K562 (cell line): ENCODE results near the gene AHSP. TPM values are rescaled to one million over a fixed set of nuclear protein-coding genes. Genes with fewer than 3 reads are reported as not detected.

Experiments used
- CEBPG ChIP-seq, 3 experiments: fragments of 200-800 bp in 1 of 3; sonication (Bioruptor generic) in 1 of 3; sonication (generic) in 1 of 3; formaldehyde crosslinking in 1 of 3; IDR thresholded peaks in 2 of 3; conservative IDR thresholded peaks in 1 of 3; 2 replicates each; pipeline versions ENCODE4 v1.6.1 to v1.8.0; 2016 to 2022; ENCODE audit warnings: missing compliant biosample characterization in 2 of 3, missing genetic modification characterization in 2 of 3, mild to moderate bottlenecking in 1 of 3, missing genetic modification reagents in 1 of 3
- FOXM1 ChIP-seq, 2 experiments: fragments of 450-650 bp in 1 of 2; sonication (generic) in 1 of 2; formaldehyde crosslinking in 1 of 2; IDR thresholded peaks; 2 replicates each; pipeline versions ENCODE4 v1.6.1 to v1.9.0; 2017 to 2022; ENCODE audit warnings: low read depth in 2 of 2, mild to moderate bottlenecking in 2 of 2, missing genetic modification reagents in 1 of 2, moderate library complexity in 1 of 2
- HMGN3 ChIP-seq: IDR thresholded peaks from 2 replicates; pipeline ENCODE4 v1.6.1; 2011; ENCODE audit warnings: borderline replicate concordance, low read depth, mild to moderate bottlenecking, mixed read lengths, low read length; ENCODE audit not compliant: insufficient read length; ENCODE audit errors: extremely low read depth
- MAFG ChIP-seq: fragments of 450-650 bp; conservative IDR thresholded peaks from 2 replicates; pipeline ENCODE4 v1.6.1; 2016; ENCODE audit warnings: missing genetic modification characterization, missing compliant biosample characterization
- MAZ ChIP-seq, 2 experiments: fragments of 450-650 bp in 1 of 2; sonication (generic) in 1 of 2; formaldehyde crosslinking; IDR thresholded peaks in 1 of 2; conservative IDR thresholded peaks in 1 of 2; 2 replicates each; pipeline versions ENCODE4 v1.4.0 to v1.5.0; 2020; ENCODE audit warnings: mild to moderate bottlenecking in 1 of 2, missing genetic modification reagents in 1 of 2
- PHB2 ChIP-seq: fragments of 450-650 bp; IDR thresholded peaks from 2 replicates; pipeline ENCODE4 v1.6.1; 2017; ENCODE audit warnings: low read depth
- SMARCA5 ChIP-seq: fragments of 450-650 bp; IDR thresholded peaks from 2 replicates; pipeline ENCODE4 v1.6.1; 2016
- SRSF1 ChIP-seq: fragments of 200-400 bp; formaldehyde crosslinking; IDR thresholded peaks from 2 replicates; pipeline ENCODE4 v1.6.1; 2017; ENCODE audit warnings: mild to moderate bottlenecking, low read depth, low read length, moderate library complexity
- STAT6 ChIP-seq: sonication (generic); formaldehyde crosslinking; IDR thresholded peaks from 2 replicates; pipeline ENCODE4 v1.8.1; 2023; ENCODE audit warnings: mild to moderate bottlenecking, missing genetic modification reagents
- TCF7 ChIP-seq: sonication (generic); IDR thresholded peaks from 2 replicates; pipeline ENCODE4 v1.6.1; 2016; ENCODE audit warnings: antibody characterized with exemption, borderline replicate concordance
- UBTF ChIP-seq, 2 experiments: IDR thresholded peaks; 2 replicates each; pipeline ENCODE4 v1.6.1; 2012; ENCODE audit warnings: improper control_type of control experiment in 2 of 2, low read depth in 2 of 2, low read length in 2 of 2, borderline replicate concordance in 1 of 2
- ZBTB9 ChIP-seq: fragments of 450-650 bp; formaldehyde crosslinking; IDR thresholded peaks from 2 replicates; pipeline ENCODE4 v1.4.0; 2020; ENCODE audit warnings: mild to moderate bottlenecking, moderate library complexity
- ZFX ChIP-seq: sonication (generic); formaldehyde crosslinking; IDR thresholded peaks from 2 replicates; pipeline ENCODE4 v1.8.0; 2022; ENCODE audit warnings: mild to moderate bottlenecking, missing genetic modification reagents, moderate library complexity
- ZNF282 ChIP-seq: sonication (generic); formaldehyde crosslinking; IDR thresholded peaks from 2 replicates; pipeline ENCODE4 v1.8.1; 2023; ENCODE audit warnings: missing genetic modification reagents
- polyA plus RNA-seq, 8 experiments: library from polyadenylated mRNA; depleted of rRNA in 4 of 8; stranded (reverse) in 5 of 8; unstranded in 3 of 8; fragments of >200 nt; fragmentation: Nextera tagmentation in 2 of 8; fragmentation: Illumina TruSeq in 1 of 8; extraction: Ambion mirVana in 2 of 8; extraction: Trizol in 1 of 8; gene quantifications; 2 replicates each; pipeline versions ENCODE4 v1.2.1 to v1.2.3, GENCODE V29; 2011 to 2014; ENCODE audit warnings: inconsistent platforms in 1 of 8, missing spikeins in 1 of 8
- total RNA-seq, 7 experiments: library from RNA; depleted of rRNA in 6 of 7; stranded (reverse); fragments of >200 nt in 6 of 7; fragmentation: Illumina TruSeq in 2 of 7; extraction: Trizol in 2 of 7; gene quantifications; 2 replicates each; pipeline versions ENCODE4 v1.2.1 to v1.2.3, GENCODE V29; 2011 to 2021; ENCODE audit warnings: low replicate concordance in 1 of 7
- TF ChIP-seq, protein P1 (sequence below): fragments of 450-650 bp; IDR thresholded peaks from 2 replicates; pipeline ENCODE4 v1.6.1; 2014; ENCODE audit warnings: low read depth, mild to moderate bottlenecking, moderate library complexity, borderline replicate concordance
- TF ChIP-seq, protein P2 (sequence below): fragments of 450-650 bp; conservative IDR thresholded peaks from 2 replicates; pipeline ENCODE4 v1.6.1; 2016; ENCODE audit warnings: missing genetic modification characterization, low read depth, mild to moderate bottlenecking, missing compliant biosample characterization, moderate library complexity

AHSP gene
- total and polyA plus RNA-seq, 9 of the 15 experiments (the other 6 are each of a cell fraction or from before 2014, with no cell fraction given) = 6.6 to 99.1 (median 25.8) TPM

GRCh38 chr16:31507929-31508705 lies 19.6 kb upstream of the AHSP start, which contains the start of gene RUSF1 (continued):
- TF ChIP-seq CEBPG (CRISPR knock-in tag; IDR thresholded peaks at IDR 0.05) (no peak), CEBPG (tag; conservative IDR thresholded peaks at IDR 0.05 in 1 of 2, IDR thresholded peaks at IDR 0.05 in 1 of 2) (0 out of 4 replicates have a peak, but pooled peaks of 1 of the 2 experiments have one; percentile 15), FOXM1 (IDR thresholded peaks at IDR 0.05; ENCODE audit: low read depth) (no peak), FOXM1 (CRISPR knock-in tag; IDR thresholded peaks at IDR 0.05; ENCODE audit: low read depth) (no peak), STAT6 (CRISPR knock-in tag) (no peak), MAZ (CRISPR knock-in tag; conservative IDR thresholded peaks at IDR 0.05 in 1 of 2, IDR thresholded peaks at IDR 0.05 in 1 of 2) (peak; percentile 87 to 89), TCF7 (no peak), MAFG (tag) (no peak), ZFX (CRISPR knock-in tag) (peak; percentile 96), HMGN3 (peak; percentile 68), ZBTB9 (CRISPR knock-in tag) (no peak), SMARCA5 (no peak), UBTF (IDR thresholded peaks at IDR 0.05; ENCODE audit: borderline replicate concordance in 1 of 2, low read depth in 2 of 2, low read length in 2 of 2) (peak in 1 of 2 experiments; percentile 87; a peak in 2 of 4 replicates), ZNF282 (CRISPR knock-in tag) (0 out of 2 replicates have a peak, but pooled peaks have one; percentile 37), SRSF1 (no peak), PHB2 (no peak)
- TF ChIP-seq, protein P1, sequence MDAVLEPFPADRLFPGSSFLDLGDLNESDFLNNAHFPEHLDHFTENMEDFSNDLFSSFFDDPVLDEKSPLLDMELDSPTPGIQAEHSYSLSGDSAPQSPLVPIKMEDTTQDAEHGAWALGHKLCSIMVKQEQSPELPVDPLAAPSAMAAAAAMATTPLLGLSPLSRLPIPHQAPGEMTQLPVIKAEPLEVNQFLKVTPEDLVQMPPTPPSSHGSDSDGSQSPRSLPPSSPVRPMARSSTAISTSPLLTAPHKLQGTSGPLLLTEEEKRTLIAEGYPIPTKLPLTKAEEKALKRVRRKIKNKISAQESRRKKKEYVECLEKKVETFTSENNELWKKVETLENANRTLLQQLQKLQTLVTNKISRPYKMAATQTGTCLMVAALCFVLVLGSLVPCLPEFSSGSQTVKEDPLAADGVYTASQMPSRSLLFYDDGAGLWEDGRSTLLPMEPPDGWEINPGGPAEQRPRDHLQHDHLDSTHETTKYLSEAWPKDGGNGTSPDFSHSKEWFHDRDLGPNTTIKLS = peak; percentile 100
- TF ChIP-seq, protein P2, sequence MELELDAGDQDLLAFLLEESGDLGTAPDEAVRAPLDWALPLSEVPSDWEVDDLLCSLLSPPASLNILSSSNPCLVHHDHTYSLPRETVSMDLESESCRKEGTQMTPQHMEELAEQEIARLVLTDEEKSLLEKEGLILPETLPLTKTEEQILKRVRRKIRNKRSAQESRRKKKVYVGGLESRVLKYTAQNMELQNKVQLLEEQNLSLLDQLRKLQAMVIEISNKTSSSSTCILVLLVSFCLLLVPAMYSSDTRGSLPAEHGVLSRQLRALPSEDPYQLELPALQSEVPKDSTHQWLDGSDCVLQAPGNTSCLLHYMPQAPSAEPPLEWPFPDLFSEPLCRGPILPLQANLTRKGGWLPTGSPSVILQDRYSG = no peak; the same call in 1 of the 2 replicates
